GM18507 (cell line): ENCODE data around the gene ANGPTL8.

Experiments
- DNase-seq: peaks from one replicate; pipeline ENCODE4 v3.0.0; 2011; ENCODE audit warnings: low read depth; ENCODE audit not compliant: insufficient read length; ENCODE audit errors: extremely low spot score
- FAIRE-seq: peaks from 2 replicates; lab custom pipeline; 2011; peaks lifted over from hg19 to GRCh38; lab: Jason Lieb, UNC

The ANGPTL8 gene

GRCh38 chr19:11252665-11253355 lies 13.4 kb downstream of the ANGPTL8 start:
- DNase-seq (no peak), FAIRE-seq (no peak)

- FAIRE-seq (no peak), DNase-seq (no peak)
Observed at GRCh38 chr19:11254666-11255065, 15.2 kb downstream of the ANGPTL8 start.

GRCh38 chr19:11256189-11256588 lies 16.8 kb downstream of the ANGPTL8 start:
- DNase-seq: no peak
- FAIRE-seq: no peak

GRCh38 chr19:11257846-11258380 lies 18.5 kb downstream of the ANGPTL8 start:
- DNase-seq: no peak
- no peak for FAIRE-seq

- DNase-seq: no peak
- FAIRE-seq: no peak
Observed at GRCh38 chr19:11260996-11261395, 21.6 kb downstream of the ANGPTL8 start.

- FAIRE-seq (no peak), DNase-seq (no peak)
Observed at GRCh38 chr19:11261431-11261970, 22.1 kb downstream of the ANGPTL8 start.

- no peak for DNase-seq
- no peak for FAIRE-seq
Observed at GRCh38 chr19:11261971-11262839, 22.8 kb downstream of the ANGPTL8 start, which contains the start of gene DOCK6. DOCK6 (minus strand) TSS chr19:11262524; CDS start chr19:11262440, 84 bp downstream.

- DNase-seq (no peak), FAIRE-seq (no peak)
Observed at GRCh38 chr19:11263726-11264125, 24.3 kb downstream of the ANGPTL8 start.

GRCh38 chr19:11264452-11265176 lies 25.2 kb downstream of the ANGPTL8 start:
- DNase-seq (no peak), FAIRE-seq (no peak)

GRCh38 chr19:11265177-11265784 lies 25.9 kb downstream of the ANGPTL8 start:
- no peak for DNase-seq
- FAIRE-seq: no peak

- FAIRE-seq (no peak), DNase-seq (no peak)
Observed at GRCh38 chr19:11265785-11266236, 26.4 kb downstream of the ANGPTL8 start.

GRCh38 chr19:11267316-11268085 lies 28.1 kb downstream of the ANGPTL8 start:
- no peak for DNase-seq
- no peak for FAIRE-seq

- no peak for DNase-seq
- no peak for FAIRE-seq
Observed at GRCh38 chr19:11268783-11269267, 29.4 kb downstream of the ANGPTL8 start.

GRCh38 chr19:11269408-11269807 lies 30.0 kb downstream of the ANGPTL8 start:
- DNase-seq (no peak), FAIRE-seq (no peak)

GRCh38 chr19:11273296-11273695 lies 33.9 kb downstream of the ANGPTL8 start:
- DNase-seq: no peak
- FAIRE-seq: no peak

GRCh38 chr19:11273989-11274388 lies 34.6 kb downstream of the ANGPTL8 start:
- DNase-seq (no peak), FAIRE-seq (no peak)

- FAIRE-seq: no peak
- DNase-seq: no peak
Observed at GRCh38 chr19:11274533-11275086, 35.2 kb downstream of the ANGPTL8 start.

- FAIRE-seq: no peak
- no peak for DNase-seq
Observed at GRCh38 chr19:11278670-11279069, 39.3 kb downstream of the ANGPTL8 start.
